OCI-LY3 (cell line): ENCODE results near the gene HDGFL2.

Experiments
- H2AFZ ChIP-seq: fragments of 200-600, 300-600 bp; shearing (Covaris generic); 2 replicates; pipeline ENCODE4 v1.6.0; 2014; ENCODE audit warnings: antibody characterized with exemption, low read depth, low read length
- H3K27ac ChIP-seq: fragments of 200-600, 300-600 bp; sonication (generic); 2 replicates; pipeline ENCODE4 v1.5.1; 2014; ENCODE audit warnings: mild to moderate bottlenecking, low read length, moderate library complexity, mixed read lengths
- H3K27me3 ChIP-seq: fragments of 200-600, 300-600 bp; sonication (generic); 2 replicates; pipeline ENCODE4 v1.6.1; 2014; ENCODE audit warnings: low read depth, low read length, mixed read lengths
- H3K36me3 ChIP-seq: fragments of 200-600, 300-600 bp; sonication (generic); replicated peaks from 2 replicates; pipeline ENCODE3; 2014; ENCODE audit warnings: low read depth, low read length, mixed read lengths
- H3K4me1 ChIP-seq: fragments of 300-600, 200-600 bp; sonication (generic); 2 replicates; pipeline ENCODE4 v1.6.1; 2014; ENCODE audit warnings: low read length, mixed read lengths
- H3K4me2 ChIP-seq: fragments of 200-600, 300-600 bp; sonication (generic); 2 replicates; pipeline ENCODE4 v1.6.1; 2014; ENCODE audit warnings: low read length, mixed read lengths
- H3K4me3 ChIP-seq: fragments of 300-600, 200-600 bp; sonication (generic); 2 replicates; pipeline ENCODE4 v1.5.1; 2014; ENCODE audit warnings: antibody characterized with exemption, mild to moderate bottlenecking, low read length, moderate library complexity
- H3K79me2 ChIP-seq: fragments of 300-600, 200-600 bp; shearing (Covaris generic); 2 replicates; pipeline ENCODE4 v1.6.1; 2014; ENCODE audit warnings: mild to moderate bottlenecking, low read length, mixed read lengths
- H3K9ac ChIP-seq: fragments of 300-600, 200-600 bp; shearing (Covaris generic); 2 replicates; pipeline ENCODE4 v1.6.0; 2014; ENCODE audit warnings: mild to moderate bottlenecking, low read length, moderate library complexity
- H3K9me3 ChIP-seq: fragments of 200-600, 300-600 bp; shearing (Covaris generic); 2 replicates; pipeline ENCODE4 v1.6.1; 2014; ENCODE audit warnings: low read length, mixed read lengths; ENCODE audit not compliant: insufficient read depth
- H4K20me1 ChIP-seq: fragments of 200-600, 300-600 bp; sonication (generic); 2 replicates; pipeline ENCODE4 v1.6.1; 2016; ENCODE audit warnings: low read length, mixed read lengths; ENCODE audit not compliant: insufficient read depth
- EZH2phosphoT487 ChIP-seq: fragments of 200-600 bp; shearing (Covaris generic); IDR thresholded peaks from 2 replicates; pipeline ENCODE4 v1.6.1; 2018; ENCODE audit warnings: antibody characterized with exemption, mixed run types, low read depth
- TF ChIP-seq, protein P1 (sequence below): fragments of 200-600, 300-600 bp; sonication (generic); IDR thresholded peaks from 2 replicates; pipeline ENCODE4 v1.5.1; 2014; ENCODE audit warnings: antibody characterized with exemption, low read length, low read depth

Gene HDGFL2

DNA sequence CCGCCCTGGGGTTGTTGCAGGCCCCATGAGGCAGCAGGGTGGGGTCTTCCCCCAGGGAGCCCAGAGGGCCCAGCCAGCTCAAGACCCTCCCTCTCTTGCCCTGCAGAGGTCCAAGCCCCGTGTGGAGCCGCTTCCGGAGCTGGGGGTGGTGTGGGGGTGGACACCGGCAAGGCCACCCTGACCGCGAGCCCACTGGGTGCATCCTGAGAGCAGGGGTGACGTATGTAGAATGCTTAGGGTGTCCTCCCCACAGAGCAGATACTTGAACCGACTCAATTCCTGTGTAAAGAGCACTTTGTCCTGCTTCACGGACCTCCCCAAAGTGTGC lies 29.3 kb upstream of the HDGFL2 start:
- no peak overlapping the region for H2AFZ ChIP-seq
- peaks cover 64% of the 10 kb centered on the region for H3K36me3 ChIP-seq
- no peaks in the 10 kb centered on the region; the same call in 1 of the 2 replicates for H4K20me1 ChIP-seq
- H3K9ac ChIP-seq = no peak overlapping the region
- peaks cover 10% of the 10 kb centered on the region for H3K79me2 ChIP-seq
- no peaks in the 10 kb centered on the region for H3K9me3 ChIP-seq
- H3K4me1 ChIP-seq = no peaks in the 10 kb centered on the region
- H3K4me2 ChIP-seq = no peak overlapping the region
- TF ChIP-seq, protein P1, sequence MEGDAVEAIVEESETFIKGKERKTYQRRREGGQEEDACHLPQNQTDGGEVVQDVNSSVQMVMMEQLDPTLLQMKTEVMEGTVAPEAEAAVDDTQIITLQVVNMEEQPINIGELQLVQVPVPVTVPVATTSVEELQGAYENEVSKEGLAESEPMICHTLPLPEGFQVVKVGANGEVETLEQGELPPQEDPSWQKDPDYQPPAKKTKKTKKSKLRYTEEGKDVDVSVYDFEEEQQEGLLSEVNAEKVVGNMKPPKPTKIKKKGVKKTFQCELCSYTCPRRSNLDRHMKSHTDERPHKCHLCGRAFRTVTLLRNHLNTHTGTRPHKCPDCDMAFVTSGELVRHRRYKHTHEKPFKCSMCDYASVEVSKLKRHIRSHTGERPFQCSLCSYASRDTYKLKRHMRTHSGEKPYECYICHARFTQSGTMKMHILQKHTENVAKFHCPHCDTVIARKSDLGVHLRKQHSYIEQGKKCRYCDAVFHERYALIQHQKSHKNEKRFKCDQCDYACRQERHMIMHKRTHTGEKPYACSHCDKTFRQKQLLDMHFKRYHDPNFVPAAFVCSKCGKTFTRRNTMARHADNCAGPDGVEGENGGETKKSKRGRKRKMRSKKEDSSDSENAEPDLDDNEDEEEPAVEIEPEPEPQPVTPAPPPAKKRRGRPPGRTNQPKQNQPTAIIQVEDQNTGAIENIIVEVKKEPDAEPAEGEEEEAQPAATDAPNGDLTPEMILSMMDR = no peak
- TF ChIP-seq EZH2phosphoT487 = no peak
- no peak overlapping the region for H3K27ac ChIP-seq
- H3K27me3 ChIP-seq = no peaks in the 10 kb centered on the region
- no peak overlapping the region for H3K4me3 ChIP-seq

DNA sequence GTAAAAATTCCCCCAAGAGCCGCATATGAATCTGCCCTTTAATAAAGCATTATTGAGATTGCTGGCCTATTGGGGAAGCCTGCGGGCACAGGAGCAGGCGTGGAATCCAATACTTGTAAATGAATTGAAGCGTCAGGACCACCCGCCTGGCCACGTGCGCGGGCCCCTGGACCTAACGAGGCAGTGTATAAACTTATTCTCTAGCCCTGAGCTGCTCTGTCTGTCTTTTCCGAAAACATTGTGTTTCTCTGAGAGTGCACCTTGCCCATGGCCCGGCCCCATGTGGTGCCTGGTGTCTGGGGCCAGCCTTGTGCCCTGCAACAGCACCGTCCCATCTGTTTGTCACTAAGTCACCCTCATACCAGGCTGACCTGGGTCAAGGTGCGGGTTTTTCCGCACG lies 28.9 kb upstream of the HDGFL2 start:
- Histone ChIP-seq H3K4me3 (no peak overlapping the region), H3K27ac (no peak overlapping the region), H4K20me1 (no peaks in the 10 kb centered on the region; the same call in 1 of the 2 replicates), H3K4me1 (no peaks in the 10 kb centered on the region), H2AFZ (no peak overlapping the region), H3K9me3 (no peaks in the 10 kb centered on the region), H3K36me3 (peaks cover 66% of the 10 kb centered on the region), H3K79me2 (peaks cover 9% of the 10 kb centered on the region), H3K27me3 (no peaks in the 10 kb centered on the region), H3K4me2 (no peak overlapping the region), H3K9ac (no peak overlapping the region)
- TF ChIP-seq, protein P1 = no peak
- TF ChIP-seq EZH2phosphoT487 = no peak

DNA sequence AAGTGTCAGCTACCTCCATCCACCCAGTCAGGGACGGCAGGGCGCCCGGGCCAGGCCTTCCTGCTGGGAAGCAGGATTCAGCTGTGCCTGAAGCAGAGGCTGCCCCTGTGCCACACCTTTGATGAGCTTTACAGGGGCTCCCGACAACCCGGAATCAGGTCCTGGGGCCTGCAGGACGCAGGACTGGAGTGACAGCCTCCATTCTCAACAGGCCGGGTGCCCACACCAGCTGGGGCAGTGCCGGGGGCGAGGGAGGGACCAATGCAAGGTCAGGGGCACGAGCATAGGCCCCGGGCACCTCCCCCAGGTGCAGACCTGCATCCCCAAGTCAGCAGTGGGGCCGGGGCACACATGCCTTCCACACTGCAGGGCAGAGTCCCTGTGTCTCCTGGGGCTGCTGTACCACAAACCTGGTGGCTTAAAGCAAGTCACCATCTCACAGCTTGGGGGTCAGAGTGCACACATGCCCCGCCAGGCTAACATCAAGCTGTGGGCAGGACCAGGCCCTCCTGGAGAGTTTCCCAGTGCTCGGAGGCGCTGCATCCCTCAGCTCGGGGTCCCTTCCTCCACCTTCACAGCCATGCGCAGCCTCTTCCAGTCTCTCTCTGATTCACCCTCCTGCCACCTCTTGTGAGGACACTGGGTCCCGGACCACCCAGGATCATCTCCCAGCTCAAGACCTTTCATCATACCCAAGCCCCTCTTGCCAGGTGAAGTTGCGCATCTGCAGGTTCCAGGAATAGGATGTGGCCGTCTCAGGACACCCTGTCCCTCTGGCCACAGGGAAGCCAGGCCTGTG lies 27.9 kb upstream of the HDGFL2 start:
- Histone ChIP-seq H3K4me2 (no peak overlapping the region), H3K9ac (no peak overlapping the region), H3K27ac (no peak overlapping the region), H3K79me2 (peaks cover 7% of the 10 kb centered on the region; the same call in 1 of the 2 replicates), H4K20me1 (no peaks in the 10 kb centered on the region; the same call in 1 of the 2 replicates), H3K4me1 (no peaks in the 10 kb centered on the region), H2AFZ (no peak overlapping the region), H3K27me3 (no peaks in the 10 kb centered on the region), H3K4me3 (no peak overlapping the region), H3K9me3 (no peaks in the 10 kb centered on the region), H3K36me3 (peaks cover 71% of the 10 kb centered on the region)
- TF ChIP-seq, protein P1 = no peak

DNA sequence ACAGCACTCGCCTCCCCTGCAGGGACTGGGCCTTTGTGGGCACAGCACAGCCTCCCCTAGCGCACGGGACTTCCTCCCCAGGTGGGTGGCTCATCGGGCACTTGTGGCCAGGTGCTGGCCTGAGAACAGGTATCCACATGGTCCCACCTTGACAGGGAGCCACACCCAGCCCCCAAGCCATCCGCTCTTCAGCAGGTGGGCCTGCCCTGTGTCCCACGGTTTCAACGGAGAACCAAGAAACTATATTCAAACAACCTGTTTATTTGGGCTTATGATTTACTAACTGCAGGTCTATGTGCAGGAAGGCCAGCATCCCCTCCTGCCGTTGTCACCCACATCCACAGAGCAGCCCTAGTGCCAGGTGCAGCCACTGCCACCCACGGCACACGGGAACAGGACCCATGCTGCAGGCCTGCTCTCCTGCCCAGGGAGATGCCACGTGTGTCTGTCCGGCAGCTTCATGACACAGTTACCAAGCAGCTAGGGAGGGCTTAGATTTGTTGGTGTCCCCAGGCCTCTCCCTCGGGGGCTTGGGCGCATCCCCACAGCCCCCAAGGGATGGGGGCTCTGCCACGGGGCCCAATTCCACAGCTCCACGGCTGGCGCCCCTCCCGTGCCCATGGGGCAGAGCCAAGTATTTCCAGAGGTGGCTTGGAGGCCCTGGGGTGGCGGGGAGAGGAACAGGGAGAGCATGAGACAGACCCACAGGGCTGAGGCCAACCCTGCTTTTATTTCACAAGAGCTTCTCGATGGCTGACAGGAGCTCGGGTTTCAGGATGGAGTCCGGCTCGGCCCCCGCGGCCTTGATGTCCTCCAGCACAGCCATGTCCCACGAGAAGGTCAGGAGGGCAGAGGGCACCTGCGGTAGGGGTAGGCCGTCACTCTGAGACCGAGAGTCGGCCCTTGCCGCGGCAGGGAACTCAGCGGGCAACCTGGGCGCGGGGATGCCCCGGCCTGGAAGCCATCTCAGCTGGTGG lies 27.0 kb upstream of the HDGFL2 start:
- Histone ChIP-seq H3K9me3 (no peaks in the 10 kb centered on the region), H3K36me3 (peaks cover 70% of the 10 kb centered on the region), H3K27ac (no peak overlapping the region), H2AFZ (no peak overlapping the region), H3K4me3 (no peak overlapping the region), H3K4me1 (no peaks in the 10 kb centered on the region), H3K27me3 (no peaks in the 10 kb centered on the region), H4K20me1 (no peaks in the 10 kb centered on the region; the same call in 1 of the 2 replicates), H3K9ac (no peak overlapping the region), H3K4me2 (no peak overlapping the region), H3K79me2 (no peaks in the 10 kb centered on the region)
- TF ChIP-seq, protein P1 = no peak
- TF ChIP-seq EZH2phosphoT487 = no peak
